ENCODE data around the gene GRK1. TPM values are rescaled to one million over a fixed set of nuclear protein-coding genes. Genes with fewer than 3 reads are reported as not detected.

The GRK1 gene
- total RNA-seq, 4 donors from 2014 or later, result not detected

DNA sequence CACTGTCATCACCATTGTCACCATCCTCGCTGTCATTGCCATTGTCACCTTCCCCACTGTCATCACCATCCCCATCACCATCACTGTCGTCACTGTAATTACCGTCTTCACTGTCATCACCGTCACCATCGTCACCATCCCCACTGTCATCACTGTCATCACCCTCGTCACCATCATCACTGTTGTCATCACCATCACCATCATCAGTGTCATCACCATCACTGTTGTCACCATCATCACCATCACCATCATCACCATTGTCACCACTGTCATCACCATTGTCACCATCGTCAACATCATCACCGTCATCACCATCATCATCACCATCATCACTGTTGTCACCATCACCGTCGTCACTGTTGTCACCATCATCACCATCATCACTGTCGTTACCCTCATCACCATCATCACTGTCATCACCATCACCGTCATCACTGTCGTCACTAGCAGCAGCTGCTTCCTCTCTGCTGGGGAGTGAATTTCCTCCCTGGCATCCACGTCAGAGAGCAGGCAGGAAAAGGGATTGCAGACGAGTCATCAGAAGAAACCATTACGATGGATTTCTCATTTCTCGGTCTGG is 119.3 kb downstream of the GRK1 start:
- Histone ChIP-seq H3K4me1 (peaks cover 0 to 6% (median 0%) of the 10 kb centered on the region in 4 donors), H3K9me3 (no peaks in the 10 kb centered on the region), H3K36me3 (no peaks in the 10 kb centered on the region), H3K27ac (no peak overlapping the region), H3K4me3 (no peak overlapping the region), H3K27me3 (peaks cover 4% of the 10 kb centered on the region)
- no peak for DNase-seq
- in situ Hi-C loops (cut with MboI; ENCODE audit: low pct_ligation_motif_present in 1 of 4, low pct_unique_long_range_greater_than_20kb in 1 of 4, low sequenced_read_pairs in 3 of 4) (no loop called here), intact Hi-C loops (cut with DNase I; ENCODE audit: low total_unique reads) (no loop called here)
- WGBS, 2 donors (ENCODE audit: low coverage in 1 of 2), result 82 to 94% methylated on average over 5 to 17 of the region's 17 CpGs
- no peak for TF ChIP-seq EP300 (IDR thresholded peaks at IDR 0.05; ENCODE audit: low read depth)
- TF ChIP-seq POLR2A (IDR thresholded peaks at IDR 0.05), result no peak

Other genes starting within 250 kb of the GRK1 start
- gene ADPRHL1, start 213.7 kb upstream of the GRK1 start, total RNA-seq, result 10 to 100 TPM in 1 of 4 donors, 1 to 10 TPM in 3; 4.1 to 10.2 (median 5.9) TPM
- gene DCUN1D2, start 176.5 kb upstream of the GRK1 start, total RNA-seq, result 10 to 100 TPM; 18.7 to 28.4 (median 20.2) TPM
- 100 to 1,000 TPM in 1 of 4 donors, 10 to 100 TPM in 3; 24.3 to 164 (median 49.1) TPM for gene TFDP1, start 82.5 kb upstream of the GRK1 start, total RNA-seq
- not detected for gene ATP4B, start 9.0 kb upstream of the GRK1 start, total RNA-seq
- gene TMEM255B, start 92.0 kb downstream of the GRK1 start, total RNA-seq, result 10 to 100 TPM in 2 of 4 donors, 1 to 10 TPM in 1, under 1 TPM in 1; 0.79 to 27.7 (median 9.4) TPM
- gene GAS6, start 196.9 kb downstream of the GRK1 start, total RNA-seq, result 100 to 1,000 TPM; 152 to 284 (median 169) TPM